SK-N-SH (cell line): Measurements from ENCODE around the gene MED7. TPM values are rescaled to one million over a fixed set of nuclear protein-coding genes. Genes with fewer than 3 reads are reported as not detected.

Experiments
- CTCF ChIA-PET: fragments of 300-600, 350-600 bp; formaldehyde crosslinking; extraction: SDS; loops from one replicate; lab custom pipeline; 2021; lab: Yijun Ruan, JAX
- POLR2A ChIA-PET: fragments of 350-600 bp; sonication (Branson Sonifier 250); formaldehyde crosslinking; extraction: SDS; loops from one replicate; lab custom pipeline; 2020; ENCODE audit warnings: antibody characterized with exemption, inconsistent platforms; lab: Yijun Ruan, JAX
- DNase-seq: peaks from one replicate; pipeline ENCODE4 v3.0.0; 2012
- H2AFZ ChIP-seq: fragments of 200-600 bp; sonication (generic); 2 replicates; pipeline ENCODE4 v1.8.1; 2016; ENCODE audit warnings: antibody characterized with exemption, mild to moderate bottlenecking, low read depth
- H3F3A ChIP-seq: fragments of 200-600 bp; sonication (generic); replicated peaks from 2 replicates; pipeline ENCODE3; 2016; ENCODE audit warnings: antibody characterized with exemption, mild to moderate bottlenecking; ENCODE audit not compliant: insufficient read depth
- H3K27ac ChIP-seq, 2 experiments: fragments of 200-500 bp in 1 of 2; fragments of 200-600 bp in 1 of 2; sonication (Bioruptor generic) in 1 of 2; sonication (generic), shearing (Covaris generic) in 1 of 2; 2 replicates each; pipeline versions ENCODE4 v1.5.1 to v1.6.1; 2014 to 2016; ENCODE audit warnings: low read depth in 2 of 2, inconsistent platforms in 1 of 2, low read length in 1 of 2, mild to moderate bottlenecking in 1 of 2, mixed read lengths in 1 of 2
- H3K27me3 ChIP-seq: fragments of 200-600 bp; sonication (generic), shearing (Covaris generic); 2 replicates; pipeline ENCODE4 v1.6.1; 2016; ENCODE audit warnings: mixed run types; ENCODE audit not compliant: insufficient read depth
- H3K36me3 ChIP-seq, 2 experiments: fragments of 200-500 bp in 1 of 2; fragments of 200-600 bp in 1 of 2; sonication (Bioruptor generic) in 1 of 2; sonication (generic) in 1 of 2; replicated peaks in 1 of 2; 2 replicates each; pipeline versions ENCODE3 to v1.5.1; 2014 to 2016; ENCODE audit warnings: low read length in 1 of 2, mild to moderate bottlenecking in 1 of 2; ENCODE audit not compliant: insufficient read depth in 2 of 2, control insufficient read depth in 1 of 2
- H3K4me1 ChIP-seq, 2 experiments: fragments of 200-500 bp in 1 of 2; fragments of 200-600 bp in 1 of 2; sonication (Bioruptor generic) in 1 of 2; sonication (generic), shearing (Covaris generic) in 1 of 2; 2 replicates each; pipeline versions ENCODE4 v1.5.1 to v1.6.1; 2014 to 2016; ENCODE audit warnings: low read depth in 1 of 2, low read length in 1 of 2, mixed run types in 1 of 2; ENCODE audit not compliant: insufficient read depth in 2 of 2, control insufficient read depth in 1 of 2
- H3K4me2 ChIP-seq: fragments of 200-600 bp; sonication (generic), shearing (Covaris generic); 2 replicates; pipeline ENCODE4 v1.6.1; 2017; ENCODE audit warnings: mixed run types
- H3K4me3 ChIP-seq, 2 experiments: fragments of 200-500 bp in 1 of 2; fragments of 200-600 bp in 1 of 2; sonication (Bioruptor generic) in 1 of 2; sonication (generic), shearing (Covaris generic) in 1 of 2; 2 replicates each; pipeline versions ENCODE4 v1.5.1 to v1.8.1; 2014 to 2016; ENCODE audit warnings: low read depth in 2 of 2, inconsistent platforms in 1 of 2, low read length in 1 of 2, mild to moderate bottlenecking in 1 of 2, mixed read lengths in 1 of 2, moderate library complexity in 1 of 2
- H3K79me2 ChIP-seq: fragments of 200-600 bp; sonication (generic); 2 replicates; pipeline ENCODE4 v1.8.1; 2017; ENCODE audit warnings: mild to moderate bottlenecking; ENCODE audit not compliant: insufficient read depth
- H3K9ac ChIP-seq: fragments of 200-600 bp; sonication (generic); 2 replicates; pipeline ENCODE4 v1.6.1; 2017; ENCODE audit warnings: mixed run types
- H3K9me2 ChIP-seq: fragments of 200-600 bp; sonication (generic); 2 replicates; pipeline ENCODE4 v1.6.1; 2017; ENCODE audit warnings: mixed run types
- H3K9me3 ChIP-seq: fragments of 200-600 bp; sonication (generic); 2 replicates; pipeline ENCODE4 v1.6.1; 2017; ENCODE audit warnings: mixed run types, mild to moderate bottlenecking, moderate library complexity
- H4K20me1 ChIP-seq: fragments of 200-600 bp; sonication (generic); 2 replicates; pipeline ENCODE4 v1.6.1; 2017; ENCODE audit warnings: mild to moderate bottlenecking, mixed run types; ENCODE audit not compliant: insufficient read depth
- FOSL2 ChIP-seq: IDR thresholded peaks from 2 replicates; pipeline ENCODE4 v1.4.0; 2012; ENCODE audit warnings: low read depth, mild to moderate bottlenecking, moderate library complexity, borderline replicate concordance
- FOXM1 ChIP-seq: IDR thresholded peaks from 2 replicates; pipeline ENCODE4 v1.4.0; 2012; ENCODE audit warnings: low read depth, mild to moderate bottlenecking
- MXI1 ChIP-seq: IDR thresholded peaks from 2 replicates; pipeline ENCODE4 v1.6.1; 2012; ENCODE audit warnings: mild to moderate bottlenecking, low read depth, low read length, improper control_type of control experiment
- NFIC ChIP-seq: IDR thresholded peaks from 2 replicates; pipeline ENCODE4 v1.4.0; 2012; ENCODE audit warnings: borderline replicate concordance
- RAD21 ChIP-seq: IDR thresholded peaks from 2 replicates; pipeline ENCODE4 v1.6.1; 2012; ENCODE audit warnings: mild to moderate bottlenecking, low read length
- RFX5 ChIP-seq: IDR thresholded peaks from 2 replicates; pipeline ENCODE4 v1.6.1; 2012; ENCODE audit warnings: mild to moderate bottlenecking, improper control_type of control experiment, low read length
- SIN3A ChIP-seq: IDR thresholded peaks from 2 replicates; pipeline ENCODE4 v1.6.1; 2012; ENCODE audit warnings: low read depth, mild to moderate bottlenecking, low read length, moderate library complexity, borderline replicate concordance
- SMC3 ChIP-seq: IDR thresholded peaks from 2 replicates; pipeline ENCODE4 v1.6.1; 2012; ENCODE audit warnings: low read depth, low read length, improper control_type of control experiment
- TAF1 ChIP-seq: IDR thresholded peaks from 2 replicates; pipeline ENCODE4 v1.6.1; 2012; ENCODE audit warnings: low read depth, mild to moderate bottlenecking, low read length, moderate library complexity, borderline replicate concordance
- TCF12 ChIP-seq: IDR thresholded peaks from 2 replicates; pipeline ENCODE4 v1.4.0; 2012
- WGBS: methylation state at CpG from one replicate; pipeline ENCODE4 v1.1.6; 2017; ENCODE audit warnings: low lambda C conversion rate; 5-methylcytosine and 5-hydroxymethylcytosine counted together
- polyA plus RNA-seq, 3 experiments: library from polyadenylated mRNA; depleted of rRNA; stranded (reverse); fragments of >200 nt; gene quantifications; 2 replicates each; pipeline ENCODE4 v1.2.3, GENCODE V29; 2012
- TF ChIP-seq, protein P1 (sequence below): IDR thresholded peaks from 2 replicates; pipeline ENCODE4 v1.4.0; 2012; ENCODE audit warnings: low read depth
- TF ChIP-seq, protein P2 (sequence below): fragments of 200-600 bp; sonication (generic); IDR thresholded peaks from 2 replicates; pipeline ENCODE4 v1.6.1; 2017; ENCODE audit warnings: antibody characterized with exemption, mild to moderate bottlenecking, moderate library complexity

The MED7 gene
- polyA plus RNA-seq, 1 of the 3 experiments (the other 2 are of a cell fraction) = 5.3 TPM

DNA sequence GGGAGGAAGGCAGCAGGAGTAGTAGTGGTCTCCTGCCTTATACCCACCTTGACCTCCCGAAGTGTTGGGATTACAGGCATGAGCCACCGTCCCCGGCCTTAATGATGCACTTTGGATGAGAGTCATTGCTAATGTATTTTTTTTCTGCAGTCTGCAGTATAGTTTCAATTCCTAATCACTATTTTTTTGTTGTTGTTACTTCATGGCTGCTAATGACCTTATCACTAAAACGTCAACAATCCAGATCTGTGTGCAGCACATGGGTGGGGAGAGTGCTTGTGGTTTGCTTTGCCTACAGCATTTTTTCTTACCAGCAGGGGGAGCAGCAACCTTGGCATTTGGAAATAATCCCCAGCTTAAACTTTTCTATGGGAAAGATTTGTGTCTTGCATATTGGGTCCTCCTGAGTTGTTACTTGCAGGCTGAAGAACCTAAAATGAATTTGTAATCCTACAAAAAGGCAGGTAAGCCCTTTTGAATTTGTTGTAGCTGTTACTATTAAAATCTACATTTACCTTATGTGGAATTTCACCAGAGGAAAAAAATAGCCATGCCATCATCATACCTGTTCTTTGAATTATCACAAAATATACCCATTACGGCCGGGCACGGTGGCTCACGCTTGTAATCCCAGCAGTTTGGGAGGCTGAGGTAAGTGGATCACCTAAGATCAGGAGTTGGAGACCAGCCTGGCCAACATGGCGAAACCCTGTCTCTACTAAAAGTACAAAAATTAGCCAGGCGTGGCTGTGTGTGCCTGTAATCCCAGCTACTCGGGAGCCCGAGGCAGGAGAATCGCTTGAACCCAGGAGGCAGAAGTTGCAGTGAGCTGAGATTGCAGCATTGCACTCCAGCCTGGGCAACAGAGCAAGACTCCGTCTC lies 6.3 kb upstream of the MED7 start:
- no peaks in the 10 kb centered on the region for H3K79me2 ChIP-seq
- no peaks in the 10 kb centered on the region for H4K20me1 ChIP-seq
- H3K9ac ChIP-seq = no peak overlapping the region
- H3K4me3 ChIP-seq = no peak overlapping the region; a peak in 1 of 4 replicates
- no peaks in the 10 kb centered on the region for H3K36me3 ChIP-seq
- peaks cover 7% of the 10 kb centered on the region for H3F3A ChIP-seq
- CTCF ChIA-PET = interaction anchor here (0.6 to 2.4 kb wide), 32 partner anchors 9 to 596 kb away, joined by 3 to 18 read pairs (median 4); partner anchors contain the start of gene GARIN3
- no peak overlapping the region for H3K27ac ChIP-seq
- no peak overlapping the region for H3K4me2 ChIP-seq
- WGBS = 48% methylated on average over 13 of the region's 14 CpGs
- POLR2A ChIA-PET = no interaction called here
- no peaks in the 10 kb centered on the region for H3K9me2 ChIP-seq
- peak; percentile 65 for DNase-seq
- 0 out of 4 replicates have a peak, but pooled peaks cover 0 to 1% of the 10 kb centered on the region in 2 experiments for H3K4me1 ChIP-seq
- H3K9me3 ChIP-seq = no peaks in the 10 kb centered on the region
- no peak for TF ChIP-seq TAF1
- TF ChIP-seq SMC3 = peak; percentile 57
- no peak for TF ChIP-seq FOXM1
- no peak for TF ChIP-seq FOSL2
- no peak for TF ChIP-seq TCF12
- TF ChIP-seq MXI1 = peak; percentile 53; the same call in 1 of the 2 replicates
- no peak for TF ChIP-seq RFX5
- TF ChIP-seq, protein P1, sequence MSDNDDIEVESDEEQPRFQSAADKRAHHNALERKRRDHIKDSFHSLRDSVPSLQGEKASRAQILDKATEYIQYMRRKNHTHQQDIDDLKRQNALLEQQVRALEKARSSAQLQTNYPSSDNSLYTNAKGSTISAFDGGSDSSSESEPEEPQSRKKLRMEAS = 0 out of 2 replicates have a peak, but pooled peaks have one; percentile 19
- TF ChIP-seq RAD21 = peak; percentile 83
- no peak for TF ChIP-seq NFIC
- 0 out of 2 replicates have a peak, but pooled peaks have one; percentile 43 for TF ChIP-seq SIN3A
- TF ChIP-seq, protein P2, sequence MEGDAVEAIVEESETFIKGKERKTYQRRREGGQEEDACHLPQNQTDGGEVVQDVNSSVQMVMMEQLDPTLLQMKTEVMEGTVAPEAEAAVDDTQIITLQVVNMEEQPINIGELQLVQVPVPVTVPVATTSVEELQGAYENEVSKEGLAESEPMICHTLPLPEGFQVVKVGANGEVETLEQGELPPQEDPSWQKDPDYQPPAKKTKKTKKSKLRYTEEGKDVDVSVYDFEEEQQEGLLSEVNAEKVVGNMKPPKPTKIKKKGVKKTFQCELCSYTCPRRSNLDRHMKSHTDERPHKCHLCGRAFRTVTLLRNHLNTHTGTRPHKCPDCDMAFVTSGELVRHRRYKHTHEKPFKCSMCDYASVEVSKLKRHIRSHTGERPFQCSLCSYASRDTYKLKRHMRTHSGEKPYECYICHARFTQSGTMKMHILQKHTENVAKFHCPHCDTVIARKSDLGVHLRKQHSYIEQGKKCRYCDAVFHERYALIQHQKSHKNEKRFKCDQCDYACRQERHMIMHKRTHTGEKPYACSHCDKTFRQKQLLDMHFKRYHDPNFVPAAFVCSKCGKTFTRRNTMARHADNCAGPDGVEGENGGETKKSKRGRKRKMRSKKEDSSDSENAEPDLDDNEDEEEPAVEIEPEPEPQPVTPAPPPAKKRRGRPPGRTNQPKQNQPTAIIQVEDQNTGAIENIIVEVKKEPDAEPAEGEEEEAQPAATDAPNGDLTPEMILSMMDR = peak; percentile 95
- H3K27me3 ChIP-seq = no peaks in the 10 kb centered on the region; the same call in 1 of the 2 replicates
- no peak overlapping the region; the same call in 1 of the 2 replicates for H2AFZ ChIP-seq
